Measurements from ENCODE around the gene FHAD1.

DNA sequence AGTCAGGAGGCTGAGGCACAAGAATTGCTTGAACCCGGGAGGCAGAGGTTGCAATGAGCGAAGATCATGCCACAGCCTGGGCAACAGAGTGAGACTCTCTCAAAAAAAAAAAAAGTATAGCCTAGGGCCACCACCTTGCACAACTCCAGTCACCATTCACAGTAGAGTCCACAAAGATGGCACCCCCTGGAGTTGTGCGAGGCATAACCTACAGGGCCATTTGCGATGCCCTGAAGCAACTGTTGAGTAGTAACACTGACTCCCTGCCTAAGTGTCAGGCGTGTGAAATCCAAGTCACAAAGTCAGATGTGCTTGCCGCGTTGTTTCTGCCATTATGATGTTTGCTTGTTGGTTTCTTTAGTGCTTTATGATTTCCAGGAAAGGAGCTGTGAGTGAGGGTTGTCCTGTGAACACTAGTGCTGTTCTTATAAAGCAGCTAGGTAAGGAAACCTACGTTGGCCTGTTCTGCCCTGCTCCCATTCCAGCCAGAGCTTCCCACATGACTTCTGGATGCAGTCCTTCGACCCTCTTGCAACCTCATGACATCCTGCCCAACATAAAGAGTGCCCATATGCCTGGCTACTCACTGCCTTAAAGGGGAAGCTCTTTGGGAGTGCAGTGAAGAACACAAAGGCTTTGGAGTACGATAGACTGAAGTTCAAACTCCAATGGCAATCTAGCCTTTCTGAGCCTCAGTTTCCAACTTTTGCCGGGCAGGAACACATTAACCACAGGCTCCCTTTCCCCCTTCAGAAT lies 29.8 kb downstream of the FHAD1 start:
- TF ChIP-seq EZH2 (IDR thresholded peaks at IDR 0.05; ENCODE audit: borderline replicate concordance, low read length) (no peak), CTCF (IDR thresholded peaks at IDR 0.05; ENCODE audit: low read length) (no peak)

Measured in OCI-LY1 (cell line).